HEK293 (cell line): Measurements from ENCODE around the gene GNS.

ENCODE experiments used
- CTCF ChIA-PET: fragments of 350-600 bp; formaldehyde crosslinking; extraction: SDS; loops from one replicate; lab custom pipeline; 2021; ENCODE audit warnings: antibody characterized with exemption; lab: Yijun Ruan, JAX
- POLR2A ChIA-PET: fragments of 300-600 bp; formaldehyde crosslinking; extraction: SDS; loops from one replicate; lab custom pipeline; 2020; ENCODE audit warnings: antibody characterized with exemption, inconsistent platforms; lab: Yijun Ruan, JAX
- H3K27ac ChIP-seq: fragments of 200-500 bp; sonication (Bioruptor generic); 2 replicates; pipeline ENCODE4 v1.5.1; 2014; ENCODE audit warnings: low read depth, low read length, control low read depth, inconsistent platforms; ENCODE audit errors: extremely low read depth
- H3K36me3 ChIP-seq, 2 experiments: fragments of 200-500 bp in 1 of 2; sonication (Bioruptor generic) in 1 of 2; 1 replicate in 1 of 2; 2 replicates in 1 of 2; pipeline ENCODE4 v1.5.1; 2014 to 2017; ENCODE audit warnings: inconsistent platforms in 2 of 2, low read length in 2 of 2; ENCODE audit not compliant: control insufficient read depth in 2 of 2, insufficient read depth in 1 of 2
- H3K4me1 ChIP-seq: fragments of 200-500 bp; sonication (Bioruptor generic); 2 replicates; pipeline ENCODE4 v1.5.1; 2014; ENCODE audit warnings: mild to moderate bottlenecking, low read length, inconsistent platforms; ENCODE audit not compliant: control insufficient read depth, insufficient read depth
- H3K4me3 ChIP-seq: 2 replicates; pipeline ENCODE4 v1.5.1; 2011; ENCODE audit warnings: low read depth, mild to moderate bottlenecking, control low read depth, low read length, moderate library complexity
- H3K9me3 ChIP-seq: fragments of 200-500 bp; sonication (Bioruptor generic); 2 replicates; pipeline ENCODE4 v1.5.1; 2014; ENCODE audit warnings: low read depth, low read length, inconsistent platforms; ENCODE audit not compliant: control insufficient read depth, insufficient read depth
- FEZF1 ChIP-seq: fragments of 450-650 bp; formaldehyde crosslinking; IDR thresholded peaks from 2 replicates; pipeline ENCODE4 v1.5.1; 2016; ENCODE audit warnings: missing biosample characterization, missing genetic modification characterization
- ZBTB48 ChIP-seq: fragments of 450-650 bp; formaldehyde crosslinking; IDR thresholded peaks from 2 replicates; pipeline ENCODE4 v1.5.1; 2016; ENCODE audit warnings: missing biosample characterization, missing genetic modification characterization
- ZBTB8A ChIP-seq: fragments of 450-650 bp; formaldehyde crosslinking; IDR thresholded peaks from 2 replicates; pipeline ENCODE4 v1.5.1; 2016; ENCODE audit warnings: missing biosample characterization, missing genetic modification characterization
- ZFP37 ChIP-seq: fragments of 450-650 bp; formaldehyde crosslinking; IDR thresholded peaks from 2 replicates; pipeline ENCODE4 v1.5.1; 2016; ENCODE audit warnings: missing biosample characterization, missing genetic modification characterization
- ZNF324 ChIP-seq: fragments of 450-650 bp; formaldehyde crosslinking; IDR thresholded peaks from 2 replicates; pipeline ENCODE4 v1.5.1; 2016; ENCODE audit warnings: missing biosample characterization, missing genetic modification characterization
- ZNF341 ChIP-seq: fragments of 450-650 bp; formaldehyde crosslinking; IDR thresholded peaks from 2 replicates; pipeline ENCODE4; 2016; ENCODE audit warnings: low read depth, missing biosample characterization, missing genetic modification characterization
- ZNF354C ChIP-seq: fragments of 450-650 bp; formaldehyde crosslinking; IDR thresholded peaks from 2 replicates; pipeline ENCODE4 v1.5.1; 2016; ENCODE audit warnings: missing biosample characterization, missing genetic modification characterization, low read depth, borderline replicate concordance
- ZNF394 ChIP-seq: fragments of 450-650 bp; formaldehyde crosslinking; IDR thresholded peaks from 2 replicates; pipeline ENCODE4 v1.5.1; 2016; ENCODE audit warnings: missing biosample characterization, missing genetic modification characterization, mild to moderate bottlenecking, moderate library complexity, borderline replicate concordance
- ZNF433 ChIP-seq: fragments of 450-650 bp; formaldehyde crosslinking; IDR thresholded peaks from 2 replicates; pipeline ENCODE4 v1.5.1; 2016; ENCODE audit warnings: missing biosample characterization, missing genetic modification characterization, low read depth
- ZNF510 ChIP-seq: fragments of 450-650 bp; formaldehyde crosslinking; IDR thresholded peaks from 2 replicates; pipeline ENCODE4 v1.5.1; 2018; ENCODE audit warnings: mild to moderate bottlenecking, missing genetic modification characterization, missing biosample characterization; ENCODE audit not compliant: insufficient replicate concordance
- ZNF830 ChIP-seq: fragments of 450-650 bp; IDR thresholded peaks from 2 replicates; pipeline ENCODE4 v1.5.0; 2018; ENCODE audit warnings: missing biosample characterization, missing genetic modification characterization, low read depth, mild to moderate bottlenecking, moderate library complexity
- ZNF837 ChIP-seq: fragments of 450-650 bp; formaldehyde crosslinking; IDR thresholded peaks from 2 replicates; pipeline ENCODE4 v1.5.1; 2016; ENCODE audit warnings: missing biosample characterization, missing genetic modification characterization
- TF ChIP-seq, protein P1 (sequence below): fragments of 450-650 bp; formaldehyde crosslinking; IDR thresholded peaks from 2 replicates; pipeline ENCODE4 v1.5.1; 2016; ENCODE audit warnings: missing biosample characterization, missing genetic modification characterization
- TF ChIP-seq, protein P2 (sequence below): fragments of 450-650 bp; formaldehyde crosslinking; IDR thresholded peaks from 2 replicates; pipeline ENCODE4 v1.5.1; 2016; ENCODE audit warnings: missing biosample characterization, missing genetic modification characterization
- TF ChIP-seq, protein P3 (sequence below): IDR thresholded peaks from 2 replicates; pipeline ENCODE4 v1.6.1; 2011; ENCODE audit warnings: mild to moderate bottlenecking, low read depth, low read length, borderline replicate concordance
- TF ChIP-seq, protein P4 (sequence below): fragments of 450-650 bp; formaldehyde crosslinking; IDR thresholded peaks from 2 replicates; pipeline ENCODE4 v1.5.1; 2017; ENCODE audit warnings: missing biosample characterization, missing genetic modification characterization

The GNS gene

DNA sequence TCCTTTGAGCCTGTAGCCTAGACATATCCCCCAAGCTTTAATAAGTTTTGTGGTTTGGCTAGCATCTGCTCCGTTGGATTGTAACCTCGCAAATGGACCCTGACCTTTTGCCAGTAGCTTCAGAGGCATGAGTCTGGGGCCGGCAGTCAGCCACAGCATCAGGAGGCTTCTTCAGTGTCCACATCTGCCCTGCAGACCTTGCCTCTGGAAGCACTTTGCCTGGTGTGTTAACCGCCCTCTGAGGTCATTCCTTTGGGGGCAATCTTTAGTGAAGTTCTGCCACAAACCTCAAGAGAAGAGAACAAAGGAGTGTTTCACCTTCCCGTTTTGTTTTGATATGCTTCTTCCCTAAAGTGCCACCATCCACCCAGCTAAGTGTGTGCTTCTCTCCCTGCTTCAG is 71.4 kb downstream of the GNS start:
- H3K4me3 ChIP-seq, result no peak overlapping the region
- peaks cover 6 to 19% of the 10 kb centered on the region in 2 experiments; a peak in 2 of 3 replicates for H3K36me3 ChIP-seq
- H3K4me1 ChIP-seq, result peaks cover 21% of the 10 kb centered on the region
- TF ChIP-seq ZNF324 (tag by site-specific recombination) (no peak), ZNF341 (tag by site-specific recombination) (no peak), ZNF837 (no peak), ZBTB8A (no peak)
- H3K9me3 ChIP-seq, result no peaks in the 10 kb centered on the region
- POLR2A ChIA-PET, result no interaction called here
- CTCF ChIA-PET, result interaction anchor here (1.2 to 17.9 kb wide), 2 partner anchors 10 to 138 kb away, joined by 4 to 219 read pairs; no protein-coding TSS in a partner anchor
- H3K27ac ChIP-seq, result no peak overlapping the region

DNA sequence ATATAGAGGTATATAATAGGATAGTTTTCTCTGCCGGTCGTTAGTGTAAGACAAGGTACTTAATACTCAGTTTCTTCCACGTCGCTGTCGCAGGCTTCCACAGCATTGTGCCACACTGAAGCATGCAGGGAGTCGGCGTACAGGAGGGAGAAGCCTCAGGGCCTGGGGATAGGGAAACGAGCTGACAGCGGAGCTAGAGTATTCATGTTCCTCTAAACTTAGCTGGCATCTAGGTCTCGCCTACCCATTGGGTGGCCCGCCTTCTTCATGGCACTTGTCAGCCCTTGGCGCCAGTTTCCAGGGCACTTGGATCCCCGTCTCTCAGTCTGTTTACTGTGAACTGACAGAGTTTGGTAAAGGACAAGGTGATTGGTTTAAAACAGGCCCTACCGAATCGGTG is 73.6 kb downstream of the GNS start:
- Histone ChIP-seq H3K36me3 (peaks cover 6 to 19% of the 10 kb centered on the region in 2 experiments; a peak in 2 of 3 replicates), H3K9me3 (no peaks in the 10 kb centered on the region), H3K27ac (no peak overlapping the region), H3K4me3 (no peak overlapping the region), H3K4me1 (peaks cover 15% of the 10 kb centered on the region)
- CTCF ChIA-PET, result interaction anchor here (1.0 kb wide), 1 partner anchor 135 kb away, joined by 5 read pairs; no protein-coding TSS in a partner anchor
- TF ChIP-seq ZNF354C (tag by site-specific recombination), result no peak
- TF ChIP-seq, protein P1, sequence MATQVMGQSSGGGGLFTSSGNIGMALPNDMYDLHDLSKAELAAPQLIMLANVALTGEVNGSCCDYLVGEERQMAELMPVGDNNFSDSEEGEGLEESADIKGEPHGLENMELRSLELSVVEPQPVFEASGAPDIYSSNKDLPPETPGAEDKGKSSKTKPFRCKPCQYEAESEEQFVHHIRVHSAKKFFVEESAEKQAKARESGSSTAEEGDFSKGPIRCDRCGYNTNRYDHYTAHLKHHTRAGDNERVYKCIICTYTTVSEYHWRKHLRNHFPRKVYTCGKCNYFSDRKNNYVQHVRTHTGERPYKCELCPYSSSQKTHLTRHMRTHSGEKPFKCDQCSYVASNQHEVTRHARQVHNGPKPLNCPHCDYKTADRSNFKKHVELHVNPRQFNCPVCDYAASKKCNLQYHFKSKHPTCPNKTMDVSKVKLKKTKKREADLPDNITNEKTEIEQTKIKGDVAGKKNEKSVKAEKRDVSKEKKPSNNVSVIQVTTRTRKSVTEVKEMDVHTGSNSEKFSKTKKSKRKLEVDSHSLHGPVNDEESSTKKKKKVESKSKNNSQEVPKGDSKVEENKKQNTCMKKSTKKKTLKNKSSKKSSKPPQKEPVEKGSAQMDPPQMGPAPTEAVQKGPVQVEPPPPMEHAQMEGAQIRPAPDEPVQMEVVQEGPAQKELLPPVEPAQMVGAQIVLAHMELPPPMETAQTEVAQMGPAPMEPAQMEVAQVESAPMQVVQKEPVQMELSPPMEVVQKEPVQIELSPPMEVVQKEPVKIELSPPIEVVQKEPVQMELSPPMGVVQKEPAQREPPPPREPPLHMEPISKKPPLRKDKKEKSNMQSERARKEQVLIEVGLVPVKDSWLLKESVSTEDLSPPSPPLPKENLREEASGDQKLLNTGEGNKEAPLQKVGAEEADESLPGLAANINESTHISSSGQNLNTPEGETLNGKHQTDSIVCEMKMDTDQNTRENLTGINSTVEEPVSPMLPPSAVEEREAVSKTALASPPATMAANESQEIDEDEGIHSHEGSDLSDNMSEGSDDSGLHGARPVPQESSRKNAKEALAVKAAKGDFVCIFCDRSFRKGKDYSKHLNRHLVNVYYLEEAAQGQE, result no peak
- TF ChIP-seq FEZF1 (tag by site-specific recombination), result no peak
- TF ChIP-seq ZBTB48 (tag by site-specific recombination), result no peak
- no peak for TF ChIP-seq ZNF510
- TF ChIP-seq ZNF830 (tag by site-specific recombination), result no peak
- no peak for TF ChIP-seq ZNF433 (tag by site-specific recombination)
- no peak for TF ChIP-seq ZNF394
- TF ChIP-seq, protein P2, sequence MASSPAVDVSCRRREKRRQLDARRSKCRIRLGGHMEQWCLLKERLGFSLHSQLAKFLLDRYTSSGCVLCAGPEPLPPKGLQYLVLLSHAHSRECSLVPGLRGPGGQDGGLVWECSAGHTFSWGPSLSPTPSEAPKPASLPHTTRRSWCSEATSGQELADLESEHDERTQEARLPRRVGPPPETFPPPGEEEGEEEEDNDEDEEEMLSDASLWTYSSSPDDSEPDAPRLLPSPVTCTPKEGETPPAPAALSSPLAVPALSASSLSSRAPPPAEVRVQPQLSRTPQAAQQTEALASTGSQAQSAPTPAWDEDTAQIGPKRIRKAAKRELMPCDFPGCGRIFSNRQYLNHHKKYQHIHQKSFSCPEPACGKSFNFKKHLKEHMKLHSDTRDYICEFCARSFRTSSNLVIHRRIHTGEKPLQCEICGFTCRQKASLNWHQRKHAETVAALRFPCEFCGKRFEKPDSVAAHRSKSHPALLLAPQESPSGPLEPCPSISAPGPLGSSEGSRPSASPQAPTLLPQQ (tag by site-specific recombination), result no peak
- TF ChIP-seq, protein P3, sequence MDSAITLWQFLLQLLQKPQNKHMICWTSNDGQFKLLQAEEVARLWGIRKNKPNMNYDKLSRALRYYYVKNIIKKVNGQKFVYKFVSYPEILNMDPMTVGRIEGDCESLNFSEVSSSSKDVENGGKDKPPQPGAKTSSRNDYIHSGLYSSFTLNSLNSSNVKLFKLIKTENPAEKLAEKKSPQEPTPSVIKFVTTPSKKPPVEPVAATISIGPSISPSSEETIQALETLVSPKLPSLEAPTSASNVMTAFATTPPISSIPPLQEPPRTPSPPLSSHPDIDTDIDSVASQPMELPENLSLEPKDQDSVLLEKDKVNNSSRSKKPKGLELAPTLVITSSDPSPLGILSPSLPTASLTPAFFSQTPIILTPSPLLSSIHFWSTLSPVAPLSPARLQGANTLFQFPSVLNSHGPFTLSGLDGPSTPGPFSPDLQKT, result no peak
- TF ChIP-seq, protein P4, sequence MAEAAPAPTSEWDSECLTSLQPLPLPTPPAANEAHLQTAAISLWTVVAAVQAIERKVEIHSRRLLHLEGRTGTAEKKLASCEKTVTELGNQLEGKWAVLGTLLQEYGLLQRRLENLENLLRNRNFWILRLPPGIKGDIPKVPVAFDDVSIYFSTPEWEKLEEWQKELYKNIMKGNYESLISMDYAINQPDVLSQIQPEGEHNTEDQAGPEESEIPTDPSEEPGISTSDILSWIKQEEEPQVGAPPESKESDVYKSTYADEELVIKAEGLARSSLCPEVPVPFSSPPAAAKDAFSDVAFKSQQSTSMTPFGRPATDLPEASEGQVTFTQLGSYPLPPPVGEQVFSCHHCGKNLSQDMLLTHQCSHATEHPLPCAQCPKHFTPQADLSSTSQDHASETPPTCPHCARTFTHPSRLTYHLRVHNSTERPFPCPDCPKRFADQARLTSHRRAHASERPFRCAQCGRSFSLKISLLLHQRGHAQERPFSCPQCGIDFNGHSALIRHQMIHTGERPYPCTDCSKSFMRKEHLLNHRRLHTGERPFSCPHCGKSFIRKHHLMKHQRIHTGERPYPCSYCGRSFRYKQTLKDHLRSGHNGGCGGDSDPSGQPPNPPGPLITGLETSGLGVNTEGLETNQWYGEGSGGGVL, result no peak
- TF ChIP-seq ZFP37 (tag by site-specific recombination), result no peak
- POLR2A ChIA-PET, result no interaction called here
